HepG2 (cell line): ENCODE results near the gene SRP9. TPM values are rescaled to one million over a fixed set of nuclear protein-coding genes. Genes with fewer than 3 reads are reported as not detected.

Source experiments
- ATAC-seq: fragments of 200-7000 bp; cut with Tn5 transposase; 3 replicates; pipeline ENCODE4 v1.9.1; 2020; ENCODE audit warnings: mild to moderate bottlenecking, moderate library complexity
- BruUV-seq: library from RNA; stranded (reverse); fragments of 400-500 nt; replicated peaks from 2 replicates; lab custom pipeline; 2021; lab: Mats Ljungman, UMichigan
- CTCF ChIA-PET: fragments of 300-600 bp; formaldehyde crosslinking; extraction: SDS; loops from one replicate; lab custom pipeline; 2021; ENCODE audit warnings: low total read pairs, inconsistent platforms, low intra/inter-chr PET ratio; lab: Yijun Ruan, JAX
- POLR2A ChIA-PET: fragments of 350-600 bp; sonication (Branson Sonifier 250); formaldehyde crosslinking; loops from one replicate; lab custom pipeline; 2020; ENCODE audit warnings: antibody characterized with exemption, inconsistent platforms; lab: Yijun Ruan, JAX
- DNase-seq: peaks from one replicate; pipeline ENCODE4 v3.0.0-alpha.2; 2015; ENCODE audit warnings: low spot score
- FAIRE-seq: peaks from 3 replicates; lab custom pipeline; 2011; peaks lifted over from hg19 to GRCh38; lab: Jason Lieb, UNC
- H2AFZ ChIP-seq: one replicate; pipeline ENCODE4 v1.6.1; 2011; ENCODE audit warnings: low read length, inconsistent platforms
- H3K27ac ChIP-seq: fragments of 300-600 bp; 3 replicates; pipeline ENCODE4 v1.8.0; 2011; ENCODE audit warnings: mixed run types, mild to moderate bottlenecking, mixed read lengths, low read length, inconsistent platforms; ENCODE audit not compliant: insufficient read depth; ENCODE audit errors: extremely low read length
- H3K27me3 ChIP-seq, 2 experiments: fragments of 200-600 bp in 1 of 2; 2 replicates in 1 of 2; 3 replicates in 1 of 2; pipeline versions ENCODE4 v1.6.0 to v1.8.0; 2011; ENCODE audit warnings: low read length in 2 of 2, mild to moderate bottlenecking in 2 of 2, moderate library complexity in 2 of 2, inconsistent platforms in 1 of 2; ENCODE audit not compliant: insufficient read depth in 2 of 2, control insufficient read depth in 1 of 2
- H3K36me3 ChIP-seq, 2 experiments: fragments of 200-600 bp in 1 of 2; replicated peaks in 1 of 2; 2 replicates in 1 of 2; 3 replicates in 1 of 2; pipeline versions ENCODE4 v1.5.1 to v1.8.0; 2011; ENCODE audit warnings: low read length in 2 of 2, inconsistent platforms in 1 of 2; ENCODE audit not compliant: insufficient read depth in 2 of 2, control insufficient read depth in 1 of 2
- H3K4me1 ChIP-seq: 2 replicates; pipeline ENCODE4 v1.5.1; 2012; ENCODE audit warnings: low read length, inconsistent platforms; ENCODE audit not compliant: insufficient read depth
- H3K4me2 ChIP-seq: 2 replicates; pipeline ENCODE4 v1.6.0; 2011; ENCODE audit warnings: low read depth, low read length, inconsistent platforms
- H3K4me3 ChIP-seq, 3 experiments: fragments of 200-600 bp in 1 of 3; sonication (generic), shearing (Covaris generic) in 1 of 3; replicated peaks in 1 of 3; 2 replicates each; pipeline ENCODE4 v1.5.1; 2011 to 2016; ENCODE audit warnings: low read length in 3 of 3, inconsistent platforms in 2 of 3, low read depth in 2 of 3, mild to moderate bottlenecking in 2 of 3, control low read depth in 1 of 3, mixed read lengths in 1 of 3; ENCODE audit not compliant: insufficient read depth in 1 of 3
- H3K79me2 ChIP-seq: one replicate; pipeline ENCODE4 v1.6.1; 2011; ENCODE audit warnings: low read length, inconsistent platforms; ENCODE audit not compliant: insufficient read depth
- H3K9ac ChIP-seq: 2 replicates; pipeline ENCODE4 v1.6.0; 2011; ENCODE audit warnings: mild to moderate bottlenecking, low read depth, low read length, inconsistent platforms; ENCODE audit not compliant: insufficient read depth
- H3K9me3 ChIP-seq: 2 replicates; pipeline ENCODE4 v1.5.1; 2012; ENCODE audit warnings: mild to moderate bottlenecking, low read length
- H4K20me1 ChIP-seq: 2 replicates; pipeline ENCODE4 v1.6.0; 2011; ENCODE audit warnings: inconsistent platforms, mild to moderate bottlenecking, low read length, moderate library complexity; ENCODE audit not compliant: insufficient read depth
- ATRX ChIP-seq: sonication (generic); formaldehyde crosslinking; IDR thresholded peaks from 2 replicates; pipeline ENCODE4 v1.4.0; 2020; ENCODE audit warnings: missing genetic modification reagents, borderline replicate concordance
- FOXJ3 ChIP-seq: sonication (generic); formaldehyde crosslinking; IDR thresholded peaks from 2 replicates; pipeline ENCODE4 v1.4.0; 2020; ENCODE audit warnings: missing genetic modification reagents, mild to moderate bottlenecking, borderline replicate concordance
- HOXD1 ChIP-seq: sonication (generic); formaldehyde crosslinking; IDR thresholded peaks from 2 replicates; pipeline ENCODE4 v1.5.0; 2020; ENCODE audit warnings: missing genetic modification reagents
- MTA1 ChIP-seq: sonication (generic); formaldehyde crosslinking; IDR thresholded peaks from 2 replicates; pipeline ENCODE4 v1.4.0; 2020; ENCODE audit warnings: missing genetic modification reagents, mild to moderate bottlenecking, borderline replicate concordance
- NCOR1 ChIP-seq: fragments of 200-600 bp; sonication (generic); IDR thresholded peaks from 2 replicates; pipeline ENCODE4 v1.7.0; 2017; ENCODE audit warnings: antibody characterized with exemption, low read length, borderline replicate concordance
- NFYC ChIP-seq: IDR thresholded peaks from 2 replicates; pipeline ENCODE4 v1.6.1; 2016; ENCODE audit warnings: missing genetic modification reagents, missing compliant biosample characterization
- POLR2A ChIP-seq, 2 experiments: IDR thresholded peaks; 2 replicates each; pipeline ENCODE4 v1.6.1; 2011; ENCODE audit warnings: low read depth in 2 of 2, low read length in 2 of 2, mild to moderate bottlenecking in 1 of 2, moderate library complexity in 1 of 2; ENCODE audit not compliant: insufficient read depth in 1 of 2
- SMC3 ChIP-seq: IDR thresholded peaks from 2 replicates; pipeline ENCODE4 v1.6.1; 2011; ENCODE audit warnings: low read length, improper control_type of control experiment
- ZFP1 ChIP-seq: IDR thresholded peaks from 2 replicates; pipeline ENCODE4 v1.6.1; 2016
- ZNF441 ChIP-seq: sonication (generic); formaldehyde crosslinking; IDR thresholded peaks from 2 replicates; pipeline ENCODE4 v1.7.0; 2021; ENCODE audit warnings: missing genetic modification reagents, borderline replicate concordance
- ZNF501 ChIP-seq: sonication (generic); formaldehyde crosslinking; IDR thresholded peaks from 2 replicates; pipeline ENCODE4 v1.5.1; 2020; ENCODE audit warnings: mild to moderate bottlenecking, moderate library complexity, missing genetic modification reagents
- ZNF547 ChIP-seq: sonication (generic); formaldehyde crosslinking; IDR thresholded peaks from 2 replicates; pipeline ENCODE4 v1.5.1; 2020; ENCODE audit warnings: mild to moderate bottlenecking, missing genetic modification reagents
- ZNF768 ChIP-seq: sonication (generic); formaldehyde crosslinking; IDR thresholded peaks from 2 replicates; pipeline ENCODE4 v1.4.0; 2020; ENCODE audit warnings: missing genetic modification reagents
- WGBS: methylation state at CpG from one replicate; pipeline ENCODE4 v1.1.6; 2017; ENCODE audit warnings: low lambda C conversion rate; 5-methylcytosine and 5-hydroxymethylcytosine counted together
- in situ Hi-C: cut with HindIII; loops from 2 replicates; pipeline ENCODE4 v1.10.0; 2017; ENCODE audit warnings: low pct_unique_long_range_greater_than_20kb; ENCODE audit not compliant: extremely low pct_ligation_motif_present
- intact Hi-C: fragments of 100-400 bp; cut with micrococcal nuclease; formaldehyde crosslinking; loops from one replicate; pipeline ENCODE4 v1.10.0; 2022; ENCODE audit not compliant: unreplicated experiment
- polyA plus RNA-seq, 8 experiments: library from polyadenylated mRNA; depleted of rRNA in 3 of 8; stranded (reverse) in 7 of 8; unstranded in 1 of 8; fragments of >200 nt; fragmentation: Illumina TruSeq in 4 of 8; extraction: Trizol in 4 of 8; gene quantifications; 2 replicates each; pipeline versions ENCODE4 v1.2.1 to v1.2.3, GENCODE V29; 2011 to 2016; ENCODE audit warnings: low read depth in 4 of 8, missing spikeins in 1 of 8, mixed read lengths in 1 of 8; ENCODE audit not compliant: insufficient read depth in 1 of 8
- total RNA-seq, 5 experiments: library from RNA; depleted of rRNA; stranded (reverse); fragments of >200 nt; fragmentation: Illumina TruSeq; extraction: Trizol; gene quantifications; 2 replicates each; pipeline ENCODE4 v1.2.3, GENCODE V29; 2016; ENCODE audit warnings: low read depth in 1 of 5
- TF ChIP-seq, protein P1 (sequence below): sonication (generic); formaldehyde crosslinking; IDR thresholded peaks from 2 replicates; pipeline ENCODE4 v1.4.0; 2020; ENCODE audit warnings: missing genetic modification reagents
- TF ChIP-seq, protein P2 (sequence below): sonication (generic); formaldehyde crosslinking; IDR thresholded peaks from 2 replicates; pipeline ENCODE4 v1.4.0; 2020; ENCODE audit warnings: missing genetic modification reagents
- TF ChIP-seq, protein P3 (sequence below): sonication (generic); formaldehyde crosslinking; IDR thresholded peaks from 2 replicates; pipeline ENCODE4 v1.5.1; 2020; ENCODE audit warnings: missing genetic modification reagents, mild to moderate bottlenecking, borderline replicate concordance
- TF ChIP-seq, protein P4 (sequence below): sonication (generic); formaldehyde crosslinking; IDR thresholded peaks from 2 replicates; pipeline ENCODE4 v1.8.0; 2022; ENCODE audit warnings: missing genetic modification reagents, mild to moderate bottlenecking, moderate library complexity, borderline replicate concordance

Gene SRP9
- total and polyA plus RNA-seq, 2 of the 13 experiments (the other 11 are each of a cell fraction or from before 2014, with no cell fraction given), result 251 to 307 TPM

DNA sequence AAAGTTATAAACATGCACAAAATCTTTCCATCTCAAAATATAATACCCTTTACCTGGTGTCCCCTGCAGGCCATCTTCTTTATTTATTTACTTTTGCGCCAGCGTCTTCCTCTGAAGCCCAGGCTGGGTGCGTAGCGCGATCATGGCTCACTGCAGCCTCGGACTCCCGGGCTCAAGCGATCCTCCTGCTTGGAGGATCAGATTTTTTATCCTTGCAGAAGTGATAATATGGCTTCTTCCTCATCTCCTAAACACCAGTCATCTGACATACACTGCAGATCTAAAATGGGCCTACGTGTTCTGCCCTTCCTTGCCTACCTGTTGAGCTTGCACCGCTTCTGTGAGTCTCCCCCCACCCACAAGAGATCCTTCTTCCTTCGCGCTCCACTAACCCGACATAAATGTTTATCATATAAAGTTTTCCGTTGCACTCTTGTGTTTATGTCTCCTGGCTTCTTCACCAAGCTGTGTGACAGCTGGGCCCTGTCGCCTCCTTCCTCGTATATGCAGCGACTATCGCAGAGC, 506 bp upstream of the SRP9 start:
- H2AFZ ChIP-seq, result peak overlapping the region; percentile 74
- intact Hi-C loops (loop anchor here (1.0 to 10.0 kb wide), 5 partner anchors 36 to 302 kb away; partner anchors contain the start of gene PYCR2), in situ Hi-C loops (no loop called here)
- peaks cover 21% of the 10 kb centered on the region for H4K20me1 ChIP-seq
- H3K36me3 ChIP-seq, result peaks cover 0 to 3% of the 10 kb centered on the region in 2 experiments; a peak in 1 of 5 replicates
- no peaks in the 10 kb centered on the region; a peak in 1 of 5 replicates for H3K27me3 ChIP-seq
- CTCF ChIA-PET, result interaction anchor here (1.1 to 1.9 kb wide), 4 partner anchors 34 to 302 kb away, joined by 3 to 17 read pairs (median 6); no protein-coding TSS in a partner anchor
- FAIRE-seq, result no peak
- H3K9ac ChIP-seq, result peak overlapping the region; percentile 67
- no peaks in the 10 kb centered on the region for H3K9me3 ChIP-seq
- peaks cover 65% of the 10 kb centered on the region for H3K4me1 ChIP-seq
- BruUV-seq, result no TSS peak
- DNase-seq, result no peak
- peak; percentile 45 for ATAC-seq
- peak overlapping the region; percentile 97 for H3K27ac ChIP-seq
- peaks cover 42% of the 10 kb centered on the region for H3K79me2 ChIP-seq
- H3K4me2 ChIP-seq, result peak overlapping the region; percentile 75
- POLR2A ChIA-PET, result interaction anchor here (0.5 to 6.6 kb wide), 39 partner anchors 9 to 332 kb away, joined by 3 to 87 read pairs (median 5); partner anchors contain the start of genes ENAH, EPHX1, H3-3A and LEFTY1
- under 1% methylated on average over 18 of the region's 18 CpGs for WGBS
- H3K4me3 ChIP-seq, result peak overlapping the region; percentile 53 to 99 (median 73)
- TF ChIP-seq ZNF501 (CRISPR knock-in tag) (peak; percentile 87; the same call in 1 of the 2 replicates), NCOR1 (no peak), ZFP1 (CRISPR knock-in tag) (no peak), ZNF441 (CRISPR knock-in tag) (no peak), SMC3 (0 out of 2 replicates have a peak, but pooled peaks have one; percentile 27), ZNF768 (no peak), POLR2A (IDR thresholded peaks at IDR 0.05; ENCODE audit: insufficient read depth in 1 of 2, low read depth in 2 of 2, low read length in 2 of 2) (0 out of 4 replicates have a peak, but pooled peaks of 1 of the 2 experiments have one; percentile 2), MTA1 (CRISPR knock-in tag) (no peak), ATRX (no peak), HOXD1 (CRISPR knock-in tag) (no peak; the same call in 1 of the 2 replicates), NFYC (CRISPR knock-in tag) (no peak), ZNF547 (CRISPR knock-in tag) (no peak), FOXJ3 (CRISPR knock-in tag) (peak; percentile 49; the same call in 1 of the 2 replicates)
- TF ChIP-seq, protein P1, sequence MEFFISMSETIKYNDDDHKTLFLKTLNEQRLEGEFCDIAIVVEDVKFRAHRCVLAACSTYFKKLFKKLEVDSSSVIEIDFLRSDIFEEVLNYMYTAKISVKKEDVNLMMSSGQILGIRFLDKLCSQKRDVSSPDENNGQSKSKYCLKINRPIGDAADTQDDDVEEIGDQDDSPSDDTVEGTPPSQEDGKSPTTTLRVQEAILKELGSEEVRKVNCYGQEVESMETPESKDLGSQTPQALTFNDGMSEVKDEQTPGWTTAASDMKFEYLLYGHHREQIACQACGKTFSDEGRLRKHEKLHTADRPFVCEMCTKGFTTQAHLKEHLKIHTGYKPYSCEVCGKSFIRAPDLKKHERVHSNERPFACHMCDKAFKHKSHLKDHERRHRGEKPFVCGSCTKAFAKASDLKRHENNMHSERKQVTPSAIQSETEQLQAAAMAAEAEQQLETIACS (CRISPR knock-in tag), result no peak
- TF ChIP-seq, protein P2, sequence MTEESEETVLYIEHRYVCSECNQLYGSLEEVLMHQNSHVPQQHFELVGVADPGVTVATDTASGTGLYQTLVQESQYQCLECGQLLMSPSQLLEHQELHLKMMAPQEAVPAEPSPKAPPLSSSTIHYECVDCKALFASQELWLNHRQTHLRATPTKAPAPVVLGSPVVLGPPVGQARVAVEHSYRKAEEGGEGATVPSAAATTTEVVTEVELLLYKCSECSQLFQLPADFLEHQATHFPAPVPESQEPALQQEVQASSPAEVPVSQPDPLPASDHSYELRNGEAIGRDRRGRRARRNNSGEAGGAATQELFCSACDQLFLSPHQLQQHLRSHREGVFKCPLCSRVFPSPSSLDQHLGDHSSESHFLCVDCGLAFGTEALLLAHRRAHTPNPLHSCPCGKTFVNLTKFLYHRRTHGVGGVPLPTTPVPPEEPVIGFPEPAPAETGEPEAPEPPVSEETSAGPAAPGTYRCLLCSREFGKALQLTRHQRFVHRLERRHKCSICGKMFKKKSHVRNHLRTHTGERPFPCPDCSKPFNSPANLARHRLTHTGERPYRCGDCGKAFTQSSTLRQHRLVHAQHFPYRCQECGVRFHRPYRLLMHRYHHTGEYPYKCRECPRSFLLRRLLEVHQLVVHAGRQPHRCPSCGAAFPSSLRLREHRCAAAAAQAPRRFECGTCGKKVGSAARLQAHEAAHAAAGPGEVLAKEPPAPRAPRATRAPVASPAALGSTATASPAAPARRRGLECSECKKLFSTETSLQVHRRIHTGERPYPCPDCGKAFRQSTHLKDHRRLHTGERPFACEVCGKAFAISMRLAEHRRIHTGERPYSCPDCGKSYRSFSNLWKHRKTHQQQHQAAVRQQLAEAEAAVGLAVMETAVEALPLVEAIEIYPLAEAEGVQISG (CRISPR knock-in tag), result no peak
- TF ChIP-seq, protein P3, sequence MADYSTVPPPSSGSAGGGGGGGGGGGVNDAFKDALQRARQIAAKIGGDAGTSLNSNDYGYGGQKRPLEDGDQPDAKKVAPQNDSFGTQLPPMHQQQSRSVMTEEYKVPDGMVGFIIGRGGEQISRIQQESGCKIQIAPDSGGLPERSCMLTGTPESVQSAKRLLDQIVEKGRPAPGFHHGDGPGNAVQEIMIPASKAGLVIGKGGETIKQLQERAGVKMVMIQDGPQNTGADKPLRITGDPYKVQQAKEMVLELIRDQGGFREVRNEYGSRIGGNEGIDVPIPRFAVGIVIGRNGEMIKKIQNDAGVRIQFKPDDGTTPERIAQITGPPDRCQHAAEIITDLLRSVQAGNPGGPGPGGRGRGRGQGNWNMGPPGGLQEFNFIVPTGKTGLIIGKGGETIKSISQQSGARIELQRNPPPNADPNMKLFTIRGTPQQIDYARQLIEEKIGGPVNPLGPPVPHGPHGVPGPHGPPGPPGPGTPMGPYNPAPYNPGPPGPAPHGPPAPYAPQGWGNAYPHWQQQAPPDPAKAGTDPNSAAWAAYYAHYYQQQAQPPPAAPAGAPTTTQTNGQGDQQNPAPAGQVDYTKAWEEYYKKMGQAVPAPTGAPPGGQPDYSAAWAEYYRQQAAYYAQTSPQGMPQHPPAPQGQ (CRISPR knock-in tag), result no peak
- TF ChIP-seq, protein P4, sequence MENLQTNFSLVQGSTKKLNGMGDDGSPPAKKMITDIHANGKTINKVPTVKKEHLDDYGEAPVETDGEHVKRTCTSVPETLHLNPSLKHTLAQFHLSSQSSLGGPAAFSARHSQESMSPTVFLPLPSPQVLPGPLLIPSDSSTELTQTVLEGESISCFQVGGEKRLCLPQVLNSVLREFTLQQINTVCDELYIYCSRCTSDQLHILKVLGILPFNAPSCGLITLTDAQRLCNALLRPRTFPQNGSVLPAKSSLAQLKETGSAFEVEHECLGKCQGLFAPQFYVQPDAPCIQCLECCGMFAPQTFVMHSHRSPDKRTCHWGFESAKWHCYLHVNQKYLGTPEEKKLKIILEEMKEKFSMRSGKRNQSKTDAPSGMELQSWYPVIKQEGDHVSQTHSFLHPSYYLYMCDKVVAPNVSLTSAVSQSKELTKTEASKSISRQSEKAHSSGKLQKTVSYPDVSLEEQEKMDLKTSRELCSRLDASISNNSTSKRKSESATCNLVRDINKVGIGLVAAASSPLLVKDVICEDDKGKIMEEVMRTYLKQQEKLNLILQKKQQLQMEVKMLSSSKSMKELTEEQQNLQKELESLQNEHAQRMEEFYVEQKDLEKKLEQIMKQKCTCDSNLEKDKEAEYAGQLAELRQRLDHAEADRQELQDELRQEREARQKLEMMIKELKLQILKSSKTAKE (CRISPR knock-in tag), result no peak
